HEK293 (cell line): ENCODE results near the gene PPP1R3F.
A peak's percentile ranks its signal among the peaks of the same experiment; 100 is the strongest.

ENCODE experiments used
- CTCF ChIA-PET: fragments of 350-600 bp; formaldehyde crosslinking; extraction: SDS; loops from one replicate; lab custom pipeline; 2021; ENCODE audit warnings: antibody characterized with exemption; lab: Yijun Ruan, JAX
- POLR2A ChIA-PET: fragments of 300-600 bp; formaldehyde crosslinking; extraction: SDS; loops from one replicate; lab custom pipeline; 2020; ENCODE audit warnings: antibody characterized with exemption, inconsistent platforms; lab: Yijun Ruan, JAX
- H3K27ac ChIP-seq: fragments of 200-500 bp; sonication (Bioruptor generic); 2 replicates; pipeline ENCODE4 v1.5.1; 2014; ENCODE audit warnings: low read depth, low read length, control low read depth, inconsistent platforms; ENCODE audit errors: extremely low read depth
- H3K36me3 ChIP-seq, 2 experiments: fragments of 200-500 bp in 1 of 2; sonication (Bioruptor generic) in 1 of 2; 1 replicate in 1 of 2; 2 replicates in 1 of 2; pipeline ENCODE4 v1.5.1; 2014 to 2017; ENCODE audit warnings: inconsistent platforms in 2 of 2, low read length in 2 of 2; ENCODE audit not compliant: control insufficient read depth in 2 of 2, insufficient read depth in 1 of 2
- H3K4me1 ChIP-seq: fragments of 200-500 bp; sonication (Bioruptor generic); 2 replicates; pipeline ENCODE4 v1.5.1; 2014; ENCODE audit warnings: mild to moderate bottlenecking, low read length, inconsistent platforms; ENCODE audit not compliant: control insufficient read depth, insufficient read depth
- H3K4me3 ChIP-seq: 2 replicates; pipeline ENCODE4 v1.5.1; 2011; ENCODE audit warnings: low read depth, mild to moderate bottlenecking, control low read depth, low read length, moderate library complexity
- H3K9me3 ChIP-seq: fragments of 200-500 bp; sonication (Bioruptor generic); 2 replicates; pipeline ENCODE4 v1.5.1; 2014; ENCODE audit warnings: low read depth, low read length, inconsistent platforms; ENCODE audit not compliant: control insufficient read depth, insufficient read depth
- HOXA7 ChIP-seq: sonication (generic); formaldehyde crosslinking; IDR thresholded peaks from 2 replicates; pipeline ENCODE4 v1.8.1; 2022; ENCODE audit warnings: missing genetic modification reagents, borderline replicate concordance
- KLF9 ChIP-seq: fragments of 450-650 bp; formaldehyde crosslinking; IDR thresholded peaks from 2 replicates; pipeline ENCODE4 v1.5.1; 2016; ENCODE audit warnings: missing biosample characterization, missing genetic modification characterization, low read depth
- PRDM1 ChIP-seq: fragments of 450-650 bp; formaldehyde crosslinking; IDR thresholded peaks from 2 replicates; pipeline ENCODE4; 2016; ENCODE audit warnings: missing biosample characterization, missing genetic modification characterization
- PRDM6 ChIP-seq: fragments of 450-650 bp; formaldehyde crosslinking; IDR thresholded peaks from 2 replicates; pipeline ENCODE4 v1.5.1; 2017; ENCODE audit warnings: missing biosample characterization, missing genetic modification characterization
- SP3 ChIP-seq: fragments of 450-650 bp; formaldehyde crosslinking; IDR thresholded peaks from 2 replicates; pipeline ENCODE4 v1.5.1; 2016; ENCODE audit warnings: missing biosample characterization, missing genetic modification characterization
- ZBTB8A ChIP-seq: fragments of 450-650 bp; formaldehyde crosslinking; IDR thresholded peaks from 2 replicates; pipeline ENCODE4 v1.5.1; 2016; ENCODE audit warnings: missing biosample characterization, missing genetic modification characterization
- ZIC2 ChIP-seq: fragments of 450-650 bp; formaldehyde crosslinking; IDR thresholded peaks from 2 replicates; pipeline ENCODE4 v1.5.1; 2016; ENCODE audit warnings: missing biosample characterization, missing genetic modification characterization
- ZNF157 ChIP-seq: fragments of 450-650 bp; formaldehyde crosslinking; IDR thresholded peaks from 2 replicates; pipeline ENCODE4 v1.5.1; 2016; ENCODE audit warnings: missing biosample characterization, missing genetic modification characterization
- ZNF18 ChIP-seq: fragments of 450-650 bp; formaldehyde crosslinking; IDR thresholded peaks from 2 replicates; pipeline ENCODE4 v1.5.1; 2016; ENCODE audit warnings: missing biosample characterization, missing genetic modification characterization
- ZNF184 ChIP-seq: fragments of 450-650 bp; IDR thresholded peaks from 2 replicates; pipeline ENCODE4 v1.5.1; 2018; ENCODE audit warnings: missing biosample characterization, mild to moderate bottlenecking, missing genetic modification characterization
- ZNF2 ChIP-seq: fragments of 450-650 bp; formaldehyde crosslinking; IDR thresholded peaks from 2 replicates; pipeline ENCODE4 v1.5.1; 2016; ENCODE audit warnings: missing biosample characterization, missing genetic modification characterization
- ZNF302 ChIP-seq: fragments of 450-650 bp; formaldehyde crosslinking; IDR thresholded peaks from 2 replicates; pipeline ENCODE4 v1.5.1; 2016; ENCODE audit warnings: missing biosample characterization, missing genetic modification characterization, low read depth
- ZNF391 ChIP-seq: fragments of 450-650 bp; formaldehyde crosslinking; IDR thresholded peaks from 2 replicates; pipeline ENCODE4 v1.5.1; 2016; ENCODE audit warnings: low read depth, missing biosample characterization, missing genetic modification characterization, borderline replicate concordance
- ZNF529 ChIP-seq: fragments of 450-650 bp; formaldehyde crosslinking; IDR thresholded peaks from 2 replicates; pipeline ENCODE4 v1.5.1; 2017; ENCODE audit warnings: missing genetic modification characterization, missing biosample characterization; ENCODE audit not compliant: insufficient replicate concordance
- ZNF596 ChIP-seq: fragments of 450-650 bp; IDR thresholded peaks from 2 replicates; pipeline ENCODE4 v1.5.0; 2018; ENCODE audit warnings: missing biosample characterization, mild to moderate bottlenecking, missing genetic modification characterization, moderate library complexity
- ZNF660 ChIP-seq: fragments of 450-650 bp; IDR thresholded peaks from 2 replicates; pipeline ENCODE4 v1.5.1; 2018; ENCODE audit warnings: missing biosample characterization, mild to moderate bottlenecking, missing genetic modification characterization
- ZNF830 ChIP-seq: fragments of 450-650 bp; IDR thresholded peaks from 2 replicates; pipeline ENCODE4 v1.5.0; 2018; ENCODE audit warnings: missing biosample characterization, missing genetic modification characterization, low read depth, mild to moderate bottlenecking, moderate library complexity
- ZSCAN16 ChIP-seq: fragments of 450-650 bp; formaldehyde crosslinking; IDR thresholded peaks from 2 replicates; pipeline ENCODE4 v1.5.1; 2016; ENCODE audit warnings: missing biosample characterization, missing genetic modification characterization
- TF ChIP-seq, protein P1 (sequence below): fragments of 450-650 bp; formaldehyde crosslinking; IDR thresholded peaks from 2 replicates; pipeline ENCODE4 v1.5.1; 2016; ENCODE audit warnings: missing biosample characterization, missing genetic modification characterization
- TF ChIP-seq, protein P2 (sequence below): fragments of 450-650 bp; formaldehyde crosslinking; IDR thresholded peaks from 2 replicates; pipeline ENCODE4 v1.5.1; 2016; ENCODE audit warnings: missing biosample characterization, missing genetic modification characterization

The PPP1R3F gene

DNA sequence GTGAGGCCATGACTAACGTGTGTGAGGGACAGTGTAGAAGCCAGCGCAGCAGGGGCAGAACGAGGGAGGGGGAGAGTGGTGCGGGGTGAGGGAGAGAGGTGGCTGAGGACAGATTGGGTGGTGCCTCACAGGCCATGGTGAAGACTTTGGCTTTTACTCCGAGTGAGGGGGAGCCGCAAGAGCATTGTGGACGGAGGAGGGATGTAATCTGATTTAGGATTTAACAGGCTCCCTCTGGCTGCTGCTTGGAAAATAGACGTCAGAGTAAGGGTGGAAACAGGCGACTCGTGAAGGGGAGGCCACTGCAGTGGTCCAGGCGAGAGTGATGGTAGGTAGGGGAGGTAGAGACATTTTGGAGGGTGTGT is 13.0 kb downstream of the PPP1R3F start (continued):
- TF ChIP-seq, protein P1, sequence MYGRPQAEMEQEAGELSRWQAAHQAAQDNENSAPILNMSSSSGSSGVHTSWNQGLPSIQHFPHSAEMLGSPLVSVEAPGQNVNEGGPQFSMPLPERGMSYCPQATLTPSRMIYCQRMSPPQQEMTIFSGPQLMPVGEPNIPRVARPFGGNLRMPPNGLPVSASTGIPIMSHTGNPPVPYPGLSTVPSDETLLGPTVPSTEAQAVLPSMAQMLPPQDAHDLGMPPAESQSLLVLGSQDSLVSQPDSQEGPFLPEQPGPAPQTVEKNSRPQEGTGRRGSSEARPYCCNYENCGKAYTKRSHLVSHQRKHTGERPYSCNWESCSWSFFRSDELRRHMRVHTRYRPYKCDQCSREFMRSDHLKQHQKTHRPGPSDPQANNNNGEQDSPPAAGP (tag by site-specific recombination) = no peak
- TF ChIP-seq PRDM1 (tag by site-specific recombination) (no peak), ZBTB8A (tag by site-specific recombination) (no peak), PRDM6 (tag by site-specific recombination) (no peak), ZNF2 (no peak), ZNF18 (tag by site-specific recombination) (no peak; the same call in 1 of the 2 replicates), ZNF302 (tag by site-specific recombination) (no peak), ZNF660 (no peak), ZNF830 (tag by site-specific recombination) (no peak), ZNF157 (no peak), KLF9 (tag by site-specific recombination) (no peak), HOXA7 (CRISPR knock-in tag) (no peak), ZNF529 (tag by site-specific recombination) (no peak), SP3 (no peak), ZIC2 (tag by site-specific recombination) (no peak), ZNF184 (tag by site-specific recombination) (no peak), ZNF391 (tag by site-specific recombination) (no peak), ZSCAN16 (tag by site-specific recombination) (no peak)
- TF ChIP-seq, protein P2, sequence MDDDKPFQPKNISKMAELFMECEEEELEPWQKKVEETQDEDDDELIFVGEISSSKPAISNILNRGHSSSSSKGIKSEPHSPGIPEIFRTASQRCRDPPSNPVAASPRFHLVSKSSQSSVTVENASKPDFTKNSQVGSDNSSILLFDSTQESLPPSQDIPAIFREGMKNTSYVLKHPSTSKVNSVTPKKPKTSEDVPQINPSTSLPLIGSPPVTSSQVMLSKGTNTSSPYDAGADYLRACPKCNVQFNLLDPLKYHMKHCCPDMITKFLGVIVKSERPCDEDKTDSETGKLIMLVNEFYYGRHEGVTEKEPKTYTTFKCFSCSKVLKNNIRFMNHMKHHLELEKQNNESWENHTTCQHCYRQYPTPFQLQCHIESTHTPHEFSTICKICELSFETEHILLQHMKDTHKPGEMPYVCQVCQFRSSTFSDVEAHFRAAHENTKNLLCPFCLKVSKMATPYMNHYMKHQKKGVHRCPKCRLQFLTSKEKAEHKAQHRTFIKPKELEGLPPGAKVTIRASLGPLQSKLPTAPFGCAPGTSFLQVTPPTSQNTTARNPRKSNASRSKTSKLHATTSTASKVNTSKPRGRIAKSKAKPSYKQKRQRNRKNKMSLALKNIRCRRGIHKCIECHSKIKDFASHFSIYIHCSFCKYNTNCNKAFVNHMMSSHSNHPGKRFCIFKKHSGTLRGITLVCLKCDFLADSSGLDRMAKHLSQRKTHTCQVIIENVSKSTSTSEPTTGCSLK = no peak
- TF ChIP-seq, all 188 proteins: peak for 18

DNA sequence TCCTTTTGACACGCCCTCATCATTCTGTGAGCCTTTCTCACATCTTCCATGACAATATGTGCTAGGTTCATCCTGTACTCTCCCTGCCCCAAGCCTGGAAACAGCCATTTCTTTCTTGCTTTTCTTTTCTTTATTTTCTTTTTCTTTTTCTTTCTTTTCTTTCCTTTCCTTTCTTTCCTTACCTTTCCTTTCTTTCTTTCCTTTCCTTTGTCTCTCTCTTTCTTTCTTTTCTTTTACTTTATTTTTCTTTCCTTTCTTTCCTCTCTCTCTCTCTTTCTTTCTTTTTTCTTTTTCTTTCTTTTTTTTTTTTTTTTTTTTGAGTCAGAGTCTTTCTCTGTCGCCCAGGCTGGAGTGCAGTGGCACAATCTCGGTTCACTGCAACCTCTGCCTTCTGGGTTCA is 14.6 kb downstream of the PPP1R3F start:
- Histone ChIP-seq H3K4me3 (no peak overlapping the region), H3K4me1 (no peaks in the 10 kb centered on the region), H3K9me3 (no peaks in the 10 kb centered on the region)
- TF ChIP-seq PRDM1 (tag by site-specific recombination) = peak; percentile 91
- TF ChIP-seq ZNF596 = no peak
- TF ChIP-seq, all 188 proteins: peak for 1
- H3K27ac ChIP-seq = no peak overlapping the region
- H3K36me3 ChIP-seq = no peaks in the 10 kb centered on the region
- ChIA-PET POLR2A (no interaction called here), CTCF (no interaction called here)
